ENCODE data around the gene S100A5.

Gene S100A5

DNA sequence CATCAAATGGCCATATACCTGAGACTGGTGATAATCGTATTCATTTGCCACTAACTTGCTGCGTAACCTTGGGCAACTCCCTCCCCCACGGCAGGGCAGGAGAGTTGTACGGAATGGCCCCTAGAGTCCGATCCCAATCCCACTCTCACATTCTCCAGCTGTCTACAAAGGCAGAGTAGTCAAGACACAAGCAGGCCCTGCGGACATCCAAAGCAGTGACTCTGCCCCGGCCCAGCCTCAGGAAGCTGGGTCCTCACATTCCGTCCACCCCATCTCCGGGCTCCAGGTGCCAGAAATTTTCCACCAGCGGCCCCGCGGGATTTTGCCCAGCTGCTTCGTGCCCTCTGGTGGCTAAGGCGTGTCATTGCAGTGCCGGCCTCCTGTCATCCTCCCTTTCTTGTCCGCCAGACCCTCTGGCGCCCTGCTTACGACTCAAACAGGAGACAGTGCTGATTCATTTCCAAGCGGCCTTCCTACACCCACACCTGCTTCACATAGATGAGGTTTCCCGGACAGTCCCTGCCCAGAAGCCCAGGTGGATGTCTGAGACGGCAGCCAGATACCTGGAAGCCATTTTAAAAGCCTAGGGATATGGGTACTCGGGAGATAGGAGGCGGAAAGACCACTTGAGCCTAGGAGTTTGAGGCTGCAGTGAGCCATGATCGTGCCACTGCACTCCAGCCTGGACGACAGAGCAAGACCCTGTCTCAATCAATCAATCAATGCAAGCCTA, 27.8 kb upstream of the S100A5 start (continued):
- TF ChIP-seq, protein P1, sequence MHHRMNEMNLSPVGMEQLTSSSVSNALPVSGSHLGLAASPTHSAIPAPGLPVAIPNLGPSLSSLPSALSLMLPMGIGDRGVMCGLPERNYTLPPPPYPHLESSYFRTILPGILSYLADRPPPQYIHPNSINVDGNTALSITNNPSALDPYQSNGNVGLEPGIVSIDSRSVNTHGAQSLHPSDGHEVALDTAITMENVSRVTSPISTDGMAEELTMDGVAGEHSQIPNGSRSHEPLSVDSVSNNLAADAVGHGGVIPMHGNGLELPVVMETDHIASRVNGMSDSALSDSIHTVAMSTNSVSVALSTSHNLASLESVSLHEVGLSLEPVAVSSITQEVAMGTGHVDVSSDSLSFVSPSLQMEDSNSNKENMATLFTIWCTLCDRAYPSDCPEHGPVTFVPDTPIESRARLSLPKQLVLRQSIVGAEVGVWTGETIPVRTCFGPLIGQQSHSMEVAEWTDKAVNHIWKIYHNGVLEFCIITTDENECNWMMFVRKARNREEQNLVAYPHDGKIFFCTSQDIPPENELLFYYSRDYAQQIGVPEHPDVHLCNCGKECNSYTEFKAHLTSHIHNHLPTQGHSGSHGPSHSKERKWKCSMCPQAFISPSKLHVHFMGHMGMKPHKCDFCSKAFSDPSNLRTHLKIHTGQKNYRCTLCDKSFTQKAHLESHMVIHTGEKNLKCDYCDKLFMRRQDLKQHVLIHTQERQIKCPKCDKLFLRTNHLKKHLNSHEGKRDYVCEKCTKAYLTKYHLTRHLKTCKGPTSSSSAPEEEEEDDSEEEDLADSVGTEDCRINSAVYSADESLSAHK (tag by site-specific recombination; IDR thresholded peaks at IDR 0.05), result no peak
- TF ChIP-seq, protein P2, sequence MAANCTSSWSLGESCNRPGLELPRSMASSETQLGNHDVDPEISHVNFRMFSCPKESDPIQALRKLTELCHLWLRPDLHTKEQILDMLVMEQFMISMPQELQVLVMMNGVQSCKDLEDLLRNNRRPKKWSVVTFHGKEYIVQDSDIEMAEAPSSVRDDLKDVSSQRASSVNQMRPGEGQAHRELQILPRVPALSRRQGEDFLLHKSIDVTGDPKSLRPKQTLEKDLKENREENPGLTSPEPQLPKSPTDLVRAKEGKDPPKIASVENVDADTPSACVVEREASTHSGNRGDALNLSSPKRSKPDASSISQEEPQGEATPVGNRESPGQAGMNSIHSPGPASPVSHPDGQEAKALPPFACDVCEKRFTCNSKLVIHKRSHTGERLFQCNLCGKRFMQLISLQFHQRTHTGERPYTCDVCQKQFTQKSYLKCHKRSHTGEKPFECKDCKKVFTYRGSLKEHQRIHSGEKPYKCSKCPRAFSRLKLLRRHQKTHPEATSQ (tag by site-specific recombination; IDR thresholded peaks at IDR 0.05), result no peak
- TF ChIP-seq ZNF555 (tag by site-specific recombination; conservative IDR thresholded peaks at IDR 0.05) (no peak), ZNF561 (tag by site-specific recombination; IDR thresholded peaks at IDR 0.05; ENCODE audit: borderline replicate concordance) (no peak; the same call in 1 of the 2 replicates), ZNF433 (tag by site-specific recombination; IDR thresholded peaks at IDR 0.05; ENCODE audit: low read depth) (no peak), MYNN (tag by site-specific recombination; IDR thresholded peaks at IDR 0.05; ENCODE audit: borderline replicate concordance) (no peak), HOXD13 (CRISPR knock-in tag; IDR thresholded peaks at IDR 0.05; ENCODE audit: borderline replicate concordance) (no peak), ZNF645 (tag by site-specific recombination; IDR thresholded peaks at IDR 0.05) (no peak), ZNF292 (tag by site-specific recombination; IDR thresholded peaks at IDR 0.05; ENCODE audit: borderline replicate concordance, low read depth) (no peak), WT1 (tag by site-specific recombination; IDR thresholded peaks at IDR 0.05) (peak; percentile 42; the same call in 1 of the 2 replicates), ZNF302 (tag by site-specific recombination; IDR thresholded peaks at IDR 0.05; ENCODE audit: low read depth) (no peak), ZFP37 (tag by site-specific recombination; IDR thresholded peaks at IDR 0.05) (0 out of 2 replicates have a peak, but pooled peaks have one; percentile 51), REPIN1 (tag by site-specific recombination; IDR thresholded peaks at IDR 0.05; ENCODE audit: low read depth) (no peak), ZNF473 (tag by site-specific recombination; IDR thresholded peaks at IDR 0.05) (no peak), HOXA7 (CRISPR knock-in tag; IDR thresholded peaks at IDR 0.05; ENCODE audit: borderline replicate concordance) (no peak), ZNF174 (tag by site-specific recombination; IDR thresholded peaks at IDR 0.05) (no peak), ZSCAN16 (tag by site-specific recombination; IDR thresholded peaks at IDR 0.05) (no peak), ZNF133 (tag by site-specific recombination; IDR thresholded peaks at IDR 0.05) (no peak), ZNF830 (tag by site-specific recombination; IDR thresholded peaks at IDR 0.05; ENCODE audit: low read depth) (no peak), ZBTB21 (tag by site-specific recombination; IDR thresholded peaks at IDR 0.05) (no peak), ZNF707 (tag by site-specific recombination; IDR thresholded peaks at IDR 0.05) (no peak), KLF17 (tag by site-specific recombination; IDR thresholded peaks at IDR 0.05) (peak; percentile 69), FEZF1 (tag by site-specific recombination; IDR thresholded peaks at IDR 0.05) (no peak), TRIM28 (IDR thresholded peaks at IDR 0.05; ENCODE audit: borderline replicate concordance, low read length) (peak; percentile 85), ZNF658 (tag by site-specific recombination; IDR thresholded peaks at IDR 0.05) (no peak), YY1 (tag by site-specific recombination; IDR thresholded peaks at IDR 0.05) (no peak)
- TF ChIP-seq, protein P3, sequence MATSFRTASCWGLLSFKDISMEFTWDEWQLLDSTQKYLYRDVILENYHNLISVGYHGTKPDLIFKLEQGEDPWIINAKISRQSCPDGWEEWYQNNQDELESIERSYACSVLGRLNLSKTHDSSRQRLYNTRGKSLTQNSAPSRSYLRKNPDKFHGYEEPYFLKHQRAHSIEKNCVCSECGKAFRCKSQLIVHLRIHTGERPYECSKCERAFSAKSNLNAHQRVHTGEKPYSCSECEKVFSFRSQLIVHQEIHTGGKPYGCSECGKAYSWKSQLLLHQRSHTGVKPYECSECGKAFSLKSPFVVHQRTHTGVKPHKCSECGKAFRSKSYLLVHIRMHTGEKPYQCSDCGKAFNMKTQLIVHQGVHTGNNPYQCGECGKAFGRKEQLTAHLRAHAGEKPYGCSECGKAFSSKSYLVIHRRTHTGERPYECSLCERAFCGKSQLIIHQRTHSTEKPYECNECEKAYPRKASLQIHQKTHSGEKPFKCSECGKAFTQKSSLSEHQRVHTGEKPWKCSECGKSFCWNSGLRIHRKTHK (tag by site-specific recombination; IDR thresholded peaks at IDR 0.05), result no peak
- TF ChIP-seq, protein P4, sequence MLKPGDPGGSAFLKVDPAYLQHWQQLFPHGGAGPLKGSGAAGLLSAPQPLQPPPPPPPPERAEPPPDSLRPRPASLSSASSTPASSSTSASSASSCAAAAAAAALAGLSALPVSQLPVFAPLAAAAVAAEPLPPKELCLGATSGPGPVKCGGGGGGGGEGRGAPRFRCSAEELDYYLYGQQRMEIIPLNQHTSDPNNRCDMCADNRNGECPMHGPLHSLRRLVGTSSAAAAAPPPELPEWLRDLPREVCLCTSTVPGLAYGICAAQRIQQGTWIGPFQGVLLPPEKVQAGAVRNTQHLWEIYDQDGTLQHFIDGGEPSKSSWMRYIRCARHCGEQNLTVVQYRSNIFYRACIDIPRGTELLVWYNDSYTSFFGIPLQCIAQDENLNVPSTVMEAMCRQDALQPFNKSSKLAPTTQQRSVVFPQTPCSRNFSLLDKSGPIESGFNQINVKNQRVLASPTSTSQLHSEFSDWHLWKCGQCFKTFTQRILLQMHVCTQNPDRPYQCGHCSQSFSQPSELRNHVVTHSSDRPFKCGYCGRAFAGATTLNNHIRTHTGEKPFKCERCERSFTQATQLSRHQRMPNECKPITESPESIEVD (tag by site-specific recombination; IDR thresholded peaks at IDR 0.05), result no peak
- TF ChIP-seq, protein P5, sequence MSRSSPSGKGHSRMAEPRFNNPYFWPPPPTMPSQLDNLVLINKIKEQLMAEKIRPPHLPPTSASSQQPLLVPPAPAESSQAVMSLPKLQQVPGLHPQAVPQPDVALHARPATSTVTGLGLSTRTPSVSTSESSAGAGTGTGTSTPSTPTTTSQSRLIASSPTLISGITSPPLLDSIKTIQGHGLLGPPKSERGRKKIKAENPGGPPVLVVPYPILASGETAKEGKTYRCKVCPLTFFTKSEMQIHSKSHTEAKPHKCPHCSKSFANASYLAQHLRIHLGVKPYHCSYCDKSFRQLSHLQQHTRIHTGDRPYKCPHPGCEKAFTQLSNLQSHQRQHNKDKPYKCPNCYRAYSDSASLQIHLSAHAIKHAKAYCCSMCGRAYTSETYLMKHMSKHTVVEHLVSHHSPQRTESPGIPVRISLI (tag by site-specific recombination; IDR thresholded peaks at IDR 0.05), result no peak
